GM21367 (cell line): ENCODE data around the gene CTPS1.

Source experiments
- ATAC-seq: cut with Tn5 transposase; IDR thresholded peaks from one replicate; pipeline ENCODE4 v1.9.1; 2021; ENCODE audit not compliant: unreplicated experiment

Gene CTPS1

DNA sequence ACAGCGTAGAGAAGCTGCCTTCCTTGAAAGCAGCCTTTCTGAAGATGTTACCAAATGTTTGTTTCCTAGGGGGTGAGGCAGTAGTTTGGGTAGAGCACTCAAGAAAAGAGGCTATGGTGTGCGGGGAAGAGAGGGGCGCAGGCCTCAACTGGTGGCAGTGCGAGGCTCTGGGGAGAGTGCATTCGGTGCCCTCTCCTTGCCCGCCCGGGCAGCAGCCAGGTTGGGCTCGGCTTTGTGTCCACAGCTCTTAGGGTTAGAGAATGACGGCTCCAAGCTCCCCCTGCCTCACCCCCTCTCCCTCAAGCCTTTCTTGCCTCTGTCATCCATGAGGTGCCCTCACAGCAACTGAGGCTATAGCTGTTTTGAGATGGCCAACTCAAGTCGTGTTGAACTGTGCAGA is 42.9 kb downstream of the CTPS1 start:
- ATAC-seq, result no peak

- no peak for ATAC-seq
These were observed 43.9 kb downstream of the CTPS1 start for GRCh38 chr1:41023279-41023990.

GRCh38 chr1:41024953-41025352 is 45.5 kb downstream of the CTPS1 start:
- no peak for ATAC-seq

DNA sequence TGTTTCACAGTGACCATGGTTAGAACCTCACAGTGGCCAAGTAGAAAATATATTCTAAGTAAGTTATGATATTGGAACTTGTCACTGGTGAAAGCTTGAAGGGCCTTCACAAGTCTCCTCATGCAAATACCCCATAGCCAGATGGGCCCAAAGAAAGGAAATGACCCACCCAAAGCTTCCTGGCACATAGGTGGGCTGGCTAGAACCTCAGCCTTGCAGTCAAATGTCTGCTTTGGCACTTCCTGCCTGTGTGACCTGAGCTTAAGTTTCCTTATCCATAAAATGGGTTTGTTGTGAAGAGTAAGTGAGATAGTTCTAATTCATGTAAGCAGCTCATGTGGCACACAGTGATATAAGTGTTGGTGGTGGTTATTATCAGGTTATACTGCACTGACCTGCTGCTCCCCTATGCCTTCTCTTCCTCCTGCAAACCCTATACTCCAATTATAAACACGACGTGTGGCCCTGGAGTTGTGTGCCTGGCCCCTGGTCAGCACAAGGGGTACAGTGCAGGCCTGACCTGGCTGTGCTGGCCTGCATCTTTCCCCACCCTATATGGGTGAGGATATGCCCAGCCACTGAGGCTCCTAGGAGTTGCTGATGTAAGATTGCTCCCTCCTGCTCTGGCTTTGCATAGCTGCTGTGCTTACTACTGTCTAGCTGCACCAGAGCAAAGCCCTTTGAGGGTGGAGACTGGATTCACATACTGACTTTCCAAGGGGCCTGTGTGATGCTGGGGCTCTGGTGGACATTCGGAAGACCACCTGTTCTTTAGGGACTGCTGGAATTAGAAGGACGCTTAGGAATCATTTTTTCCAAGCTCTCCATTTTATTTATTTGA is 46.7 kb downstream of the CTPS1 start:
- ATAC-seq, result no peak

DNA sequence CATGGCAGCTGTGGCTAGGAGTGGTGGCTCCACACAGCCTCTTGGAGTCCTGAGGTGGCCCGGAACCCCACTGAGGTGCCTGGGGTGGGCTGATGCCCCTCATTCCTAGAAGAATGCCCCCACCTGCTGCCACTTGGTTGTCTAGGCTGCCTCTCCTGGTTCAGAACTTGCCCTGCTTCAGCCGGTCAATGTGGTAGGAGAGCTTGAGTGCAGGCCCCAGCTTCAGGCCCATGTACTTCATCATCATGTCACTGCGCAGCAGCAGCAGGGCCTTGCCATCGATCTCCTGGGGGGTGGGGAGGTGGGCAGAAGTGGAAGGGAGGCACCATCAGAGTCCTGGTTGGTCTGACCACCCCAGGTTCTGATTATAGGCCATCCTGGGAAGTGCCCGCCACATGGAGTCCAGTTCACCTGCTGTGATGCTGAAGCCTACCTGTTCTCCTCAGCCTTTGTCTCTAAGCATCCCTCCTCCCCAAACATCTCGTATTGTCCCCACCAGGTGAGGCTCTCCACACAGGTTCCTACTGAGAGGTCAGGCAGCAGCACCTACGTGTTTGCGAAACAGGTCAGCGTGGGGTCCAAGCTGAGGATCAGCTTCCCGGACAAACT is 48.6 kb downstream of the CTPS1 start:
- ATAC-seq, result no peak

DNA sequence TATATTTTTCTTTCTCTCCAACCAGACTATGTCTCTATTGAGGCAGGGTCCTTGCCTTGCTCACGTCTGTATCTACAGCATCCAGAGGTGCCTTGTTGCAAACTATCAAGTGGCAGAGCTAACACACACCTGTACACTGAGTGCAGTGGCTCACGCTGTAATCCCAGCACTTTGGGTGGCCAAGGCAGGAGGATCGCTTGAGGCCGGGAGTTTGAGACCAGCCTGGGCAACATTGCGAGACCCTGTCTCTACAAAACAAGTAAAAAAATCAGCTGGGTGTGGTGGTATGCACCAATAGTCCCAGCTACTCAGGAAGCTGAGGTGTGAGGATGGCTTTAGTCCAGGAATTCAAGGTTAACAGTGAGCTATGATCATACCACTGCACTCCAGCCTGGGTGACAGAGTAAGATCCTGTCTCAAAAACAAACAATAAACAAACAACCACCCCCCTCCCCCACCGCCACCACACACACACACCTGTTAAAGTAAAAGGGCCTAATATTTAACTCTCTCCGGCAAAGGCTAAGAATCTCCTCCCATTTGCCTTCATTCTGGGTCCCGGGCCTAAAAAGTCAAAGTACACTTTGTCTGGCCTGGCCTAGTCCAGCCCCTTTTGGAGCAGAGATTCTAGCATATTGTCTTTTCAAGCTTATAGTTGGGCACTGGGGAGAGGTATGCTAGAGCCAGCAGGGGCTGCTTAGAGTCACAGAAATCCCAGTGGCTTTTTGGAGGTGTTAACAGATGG is 51.5 kb downstream of the CTPS1 start:
- no peak for ATAC-seq

GRCh38 chr1:41032147-41032546 is 52.7 kb downstream of the CTPS1 start:
- ATAC-seq, result no peak

- no peak for ATAC-seq
These were observed 53.8 kb downstream of the CTPS1 start for GRCh38 chr1:41033272-41033671.

DNA sequence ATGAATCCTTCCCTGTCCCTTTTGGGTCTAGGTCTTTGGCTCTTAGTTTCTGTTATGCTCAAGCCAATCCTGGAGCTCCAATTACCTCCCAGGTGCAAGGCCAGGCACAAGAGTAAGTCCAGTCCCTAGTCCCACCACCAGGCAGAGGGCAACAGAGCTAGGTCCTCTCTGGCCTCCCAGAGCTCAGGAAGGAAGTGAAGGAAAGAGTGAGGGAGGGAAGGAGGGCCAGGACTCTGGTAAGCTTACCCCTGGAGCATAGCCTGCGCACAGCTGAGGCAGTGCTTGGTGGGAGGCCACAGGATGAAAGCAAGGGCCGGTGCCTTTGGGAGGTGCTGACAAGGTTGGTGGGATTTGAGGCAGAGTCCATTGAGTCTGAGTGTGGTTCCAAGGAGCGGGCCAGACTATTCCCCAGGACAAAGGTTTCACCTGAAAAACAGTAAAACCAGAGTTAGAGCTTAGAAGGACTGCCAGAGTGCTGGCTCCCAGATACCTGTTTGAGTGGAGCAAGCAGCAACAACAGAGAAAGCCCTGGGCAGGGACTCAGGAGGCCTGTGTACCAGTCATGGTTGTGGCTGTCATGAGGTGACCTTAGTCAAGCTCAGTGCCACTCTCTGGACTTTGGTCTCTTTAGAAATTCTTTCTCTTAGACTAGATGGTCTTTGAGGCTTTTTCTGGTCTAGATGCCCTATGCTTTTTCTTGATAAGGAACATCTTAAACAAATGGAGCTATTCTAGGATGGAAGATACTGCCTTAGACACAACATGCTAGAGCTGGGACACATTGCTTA is 57.8 kb downstream of the CTPS1 start:
- no peak for ATAC-seq

- ATAC-seq, result no peak
These were observed 58.6 kb downstream of the CTPS1 start for GRCh38 chr1:41038110-41038509.

- ATAC-seq, result no peak
These were observed 62.2 kb downstream of the CTPS1 start for GRCh38 chr1:41041614-41042270.

DNA sequence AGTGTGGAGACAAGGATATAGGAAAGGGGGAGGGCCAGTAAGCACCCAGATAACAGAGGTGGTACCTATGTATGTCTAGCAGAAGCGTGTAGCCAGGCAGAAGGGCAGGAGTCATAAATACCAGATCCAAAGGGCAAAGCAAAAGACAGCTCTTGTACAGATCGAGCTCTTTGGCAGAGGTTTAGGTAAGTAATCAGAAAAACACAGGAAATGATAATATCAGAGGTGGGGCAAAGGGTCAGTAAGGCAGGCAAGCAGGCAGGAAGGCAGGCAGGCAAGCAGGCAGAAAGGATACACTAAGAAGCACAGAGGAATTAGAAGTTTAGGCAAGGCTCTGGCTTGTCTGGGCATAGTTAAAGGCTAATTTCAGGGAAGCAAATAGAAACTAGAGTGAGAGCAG is 64.7 kb downstream of the CTPS1 start:
- ATAC-seq, result no peak

DNA sequence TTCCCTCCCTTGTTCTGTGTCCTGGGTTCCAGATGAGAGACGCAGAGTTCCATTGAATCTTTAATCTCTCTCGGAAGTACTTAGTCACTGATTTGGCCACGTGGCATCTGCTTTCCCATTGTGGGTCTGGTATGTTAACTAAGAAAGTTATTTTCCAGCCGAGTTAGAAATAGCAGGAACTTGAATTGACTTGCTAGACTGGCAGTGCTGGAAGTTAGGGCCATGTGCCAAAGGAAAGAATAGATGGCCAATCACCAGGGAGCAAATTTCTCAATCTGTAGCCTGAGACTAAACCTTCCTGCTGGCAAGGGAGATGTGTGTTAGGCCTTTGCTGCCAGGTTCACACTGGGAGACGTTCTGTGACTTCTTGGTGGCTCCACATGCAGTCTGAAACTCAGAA is 66.2 kb downstream of the CTPS1 start:
- no peak for ATAC-seq

DNA sequence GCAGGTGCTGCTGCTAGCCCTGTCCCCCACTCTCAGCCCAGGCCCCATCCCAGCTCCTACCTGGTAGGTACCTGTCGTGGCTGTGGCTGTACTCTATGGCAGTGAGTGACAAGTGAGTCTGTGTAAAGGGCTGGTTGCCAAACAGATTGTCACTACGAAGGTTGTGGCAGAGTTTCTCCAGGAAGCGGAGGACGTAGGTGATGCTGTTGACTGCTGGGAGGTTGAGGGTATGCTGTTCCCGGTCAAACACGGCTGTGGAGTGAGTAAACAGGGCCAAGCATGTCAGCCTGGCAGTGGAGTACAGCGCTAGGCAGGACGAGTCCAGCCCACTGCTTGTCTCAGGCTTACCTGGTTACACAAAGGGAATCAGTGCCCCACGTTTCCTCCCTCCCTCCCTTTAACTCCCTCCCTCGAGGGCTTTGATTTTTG is 66.9 kb downstream of the CTPS1 start:
- ATAC-seq, result no peak

GRCh38 chr1:41048540-41048939 is 69.0 kb downstream of the CTPS1 start:
- ATAC-seq, result no peak

DNA sequence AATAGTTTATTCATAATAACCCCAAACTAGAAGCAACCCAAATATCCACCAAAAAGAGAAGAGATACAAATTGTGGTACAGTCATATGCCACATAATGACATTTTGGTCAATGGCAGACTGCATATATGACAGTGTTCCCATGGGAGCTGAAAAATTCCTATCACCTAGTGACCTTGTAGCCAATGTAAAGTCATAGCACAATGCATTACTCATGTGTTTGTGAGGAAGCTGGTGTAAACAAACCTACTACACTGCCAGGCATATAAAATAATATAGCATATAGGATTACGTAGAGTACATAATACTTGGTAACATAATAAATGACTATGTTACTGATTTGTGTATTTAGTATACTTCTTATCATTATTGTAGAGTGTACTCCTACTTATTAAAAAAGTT is 71.5 kb downstream of the CTPS1 start:
- ATAC-seq, result no peak

DNA sequence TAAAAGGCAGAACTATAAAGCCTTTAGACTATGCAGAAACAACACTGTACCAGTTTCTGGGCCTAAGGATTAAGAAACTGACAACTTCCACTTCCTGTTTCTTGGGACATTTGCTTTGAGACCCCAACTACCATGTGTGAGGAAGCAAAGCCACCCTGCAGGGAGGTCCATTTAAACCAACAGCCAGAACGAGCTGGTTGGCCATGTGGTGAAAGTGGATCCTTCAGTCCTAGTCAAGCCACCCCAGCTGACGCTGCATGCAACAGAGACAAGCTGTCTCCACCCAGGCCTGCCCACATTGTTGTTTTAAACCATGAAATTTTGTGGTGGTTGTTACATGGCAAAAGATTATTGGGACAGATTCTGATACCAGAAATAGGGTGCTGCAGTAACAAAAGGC is 73.8 kb downstream of the CTPS1 start:
- no peak for ATAC-seq

DNA sequence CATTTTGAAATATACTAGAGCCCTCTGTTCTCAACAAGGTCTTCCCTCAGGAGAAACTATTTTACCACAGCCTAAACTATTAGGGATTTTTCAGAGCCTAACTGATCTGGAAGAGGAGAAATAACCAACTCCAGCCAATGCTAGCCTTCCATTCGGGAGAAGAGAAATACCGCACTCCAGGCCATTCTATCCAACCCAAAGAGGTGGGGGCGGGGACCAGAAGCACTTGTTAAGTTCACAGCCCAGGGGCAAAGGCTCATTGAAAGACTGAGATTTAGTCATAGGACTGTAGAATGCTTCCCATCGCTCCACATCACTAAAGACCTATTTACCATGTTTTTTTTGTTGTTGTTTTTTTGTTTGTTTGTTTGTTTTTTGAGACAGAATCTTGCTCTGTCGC is 77.4 kb downstream of the CTPS1 start:
- ATAC-seq, result no peak
